Measurements from ENCODE around the gene ARHGAP18.
"Not testable (repeated sequence)": the region's sequence is repeated elsewhere in the genome, so short reads cannot be mapped to it uniquely, and the experiment has no call there.

Gene ARHGAP18

DNA sequence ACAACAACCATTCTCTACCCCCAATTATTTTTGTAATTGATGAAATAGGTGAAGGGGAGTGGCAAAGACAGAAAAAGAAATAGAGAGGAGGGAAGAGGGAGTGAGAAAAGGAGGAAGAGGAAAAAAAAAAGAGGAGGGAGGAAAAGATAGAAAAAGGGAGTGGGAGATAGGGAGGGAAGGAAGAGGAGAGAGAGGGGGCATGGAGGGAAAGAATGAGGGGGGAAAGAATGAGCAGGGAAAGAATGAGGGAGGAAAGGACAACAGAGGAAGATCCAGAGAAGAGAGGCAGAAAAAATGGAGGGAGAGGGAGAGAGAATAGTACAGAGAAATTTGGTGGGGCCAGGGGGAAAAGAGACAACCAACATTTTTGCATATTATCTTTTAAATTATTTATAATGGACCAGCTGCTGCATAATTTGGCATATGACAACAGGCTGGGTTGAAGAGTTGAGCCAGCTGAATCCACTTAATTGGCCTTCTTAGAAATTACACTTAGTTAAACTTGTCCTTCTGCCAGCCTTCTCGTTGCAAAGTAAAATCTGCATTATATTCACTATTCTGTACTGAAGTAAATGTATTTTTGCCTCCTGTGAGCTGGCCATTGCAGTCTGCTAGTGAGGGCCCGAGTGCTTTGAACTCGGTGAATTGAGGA, 101.0 kb downstream of the ARHGAP18 start:
- no peak for DNase-seq

- no peak for DNase-seq
Measured at GRCh38 chr6:129607581-129608186, 102.3 kb downstream of the ARHGAP18 start.

DNA sequence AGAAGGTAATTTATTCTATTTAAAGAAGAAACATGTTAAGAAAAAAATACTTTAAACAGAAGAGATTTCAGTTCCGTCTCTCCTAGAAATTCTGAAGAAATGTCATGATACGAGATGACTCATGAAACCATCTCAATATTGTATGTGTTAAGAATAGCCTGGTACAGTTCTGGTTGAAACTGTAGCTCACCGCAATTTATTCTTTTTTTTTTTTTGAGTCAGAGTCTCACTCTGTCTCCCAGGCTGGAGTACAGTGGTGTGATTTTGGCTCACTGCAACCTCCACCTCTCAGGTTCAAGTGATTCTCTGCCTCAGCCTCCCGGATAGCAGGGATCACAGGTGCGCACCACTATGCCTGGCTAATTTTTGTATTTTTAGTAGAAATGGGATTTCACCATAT, 103.3 kb downstream of the ARHGAP18 start:
- no peak for DNase-seq

DNA sequence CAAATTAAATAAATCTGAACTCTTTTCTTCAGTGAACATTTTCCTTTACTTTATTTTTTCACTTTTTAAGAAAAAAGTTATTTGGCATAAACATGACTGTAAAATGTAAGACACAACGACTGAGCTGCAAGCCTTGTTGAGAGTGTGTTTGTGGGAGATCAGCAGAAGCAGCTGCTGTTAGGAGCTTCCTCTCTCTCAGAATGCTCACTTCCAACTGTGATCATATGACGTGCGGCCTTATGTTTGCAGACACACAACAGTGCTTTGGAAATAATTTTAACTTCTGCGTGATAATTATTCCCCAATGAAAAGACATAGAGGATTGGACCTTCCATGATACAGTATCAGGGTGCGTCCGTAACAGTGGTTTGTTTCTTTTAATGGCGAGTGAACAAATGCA, 104.0 kb downstream of the ARHGAP18 start:
- no peak for DNase-seq

DNA sequence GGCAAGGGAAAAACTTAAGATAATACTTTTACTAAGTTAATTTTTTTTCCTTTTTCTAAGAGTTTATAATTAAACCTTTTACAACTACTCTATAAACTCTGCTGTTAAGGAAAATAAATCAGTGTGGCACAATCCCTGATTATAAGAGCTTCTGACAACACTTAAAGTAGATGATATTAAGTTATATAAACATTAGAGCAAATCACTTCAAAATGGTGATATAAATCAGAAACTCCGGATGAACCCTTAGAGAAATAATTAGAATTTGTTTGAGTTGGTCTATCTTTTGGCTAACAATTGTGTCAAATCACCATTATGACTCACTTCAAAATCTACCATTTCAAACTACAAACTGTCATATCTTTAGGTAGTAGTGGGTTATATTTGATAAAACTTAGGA, 104.9 kb downstream of the ARHGAP18 start:
- no peak for DNase-seq

DNA sequence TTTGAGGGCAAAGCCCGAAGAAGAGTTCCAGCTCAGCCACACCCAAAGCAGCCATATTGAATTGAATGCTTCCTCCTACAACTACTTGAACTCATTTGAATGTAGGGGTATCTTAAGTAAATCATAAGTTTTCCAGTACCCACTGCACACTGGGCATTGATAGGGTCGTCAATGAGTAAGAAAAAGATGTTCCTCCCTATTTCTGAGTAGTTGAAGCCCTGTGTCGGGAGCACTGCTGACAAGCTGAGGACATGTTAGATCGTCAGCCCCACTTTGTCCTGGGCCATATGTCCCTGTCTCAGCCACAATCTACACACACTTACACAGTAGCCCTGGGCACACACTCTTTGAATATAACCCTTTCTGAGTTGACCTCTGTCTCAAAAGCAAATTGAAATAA, 105.7 kb downstream of the ARHGAP18 start:
- DNase-seq = no peak

DNA sequence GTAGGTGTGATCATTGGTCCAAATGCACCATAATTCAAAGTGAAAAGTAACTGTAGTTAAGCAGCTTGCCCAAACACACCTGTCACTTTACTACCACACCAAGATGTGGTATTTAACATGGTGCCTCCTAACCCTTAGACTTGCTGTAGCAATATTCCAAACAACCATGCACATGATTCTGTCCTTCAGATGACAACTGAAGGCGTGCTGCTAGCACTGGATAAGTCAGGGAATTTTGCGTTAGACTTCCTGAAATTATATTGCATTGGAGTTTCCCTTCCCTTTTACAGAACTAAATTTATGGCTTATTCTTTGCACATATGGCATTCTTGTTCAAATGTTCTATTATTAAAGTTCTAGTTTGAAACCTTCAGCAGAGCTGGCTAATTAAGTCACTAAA, 106.2 kb downstream of the ARHGAP18 start:
- no peak for DNase-seq

DNA sequence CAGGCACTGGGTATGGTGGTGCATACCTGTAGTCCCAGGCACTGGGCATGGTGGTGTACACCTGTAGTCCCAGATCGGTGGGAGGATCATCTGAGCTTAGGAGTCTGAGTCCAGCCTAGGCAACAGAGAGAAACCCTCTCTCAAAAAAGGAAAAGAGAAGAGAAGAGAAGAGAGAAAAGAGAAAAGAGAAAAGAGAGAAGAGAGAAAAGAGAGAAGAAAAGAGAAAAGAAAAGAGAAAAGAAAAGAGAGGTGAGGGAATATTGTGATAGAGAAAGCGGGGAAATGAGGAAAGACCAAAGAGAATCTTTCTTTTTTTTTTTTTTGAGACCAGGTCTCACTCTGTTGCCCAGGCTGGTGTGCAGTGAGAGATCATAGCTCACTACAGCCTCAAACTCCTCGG, 108.7 kb downstream of the ARHGAP18 start:
- DNase-seq = no peak

- DNase-seq = no peak
Measured at GRCh38 chr6:129599467-129599866, 110.5 kb downstream of the ARHGAP18 start.

DNA sequence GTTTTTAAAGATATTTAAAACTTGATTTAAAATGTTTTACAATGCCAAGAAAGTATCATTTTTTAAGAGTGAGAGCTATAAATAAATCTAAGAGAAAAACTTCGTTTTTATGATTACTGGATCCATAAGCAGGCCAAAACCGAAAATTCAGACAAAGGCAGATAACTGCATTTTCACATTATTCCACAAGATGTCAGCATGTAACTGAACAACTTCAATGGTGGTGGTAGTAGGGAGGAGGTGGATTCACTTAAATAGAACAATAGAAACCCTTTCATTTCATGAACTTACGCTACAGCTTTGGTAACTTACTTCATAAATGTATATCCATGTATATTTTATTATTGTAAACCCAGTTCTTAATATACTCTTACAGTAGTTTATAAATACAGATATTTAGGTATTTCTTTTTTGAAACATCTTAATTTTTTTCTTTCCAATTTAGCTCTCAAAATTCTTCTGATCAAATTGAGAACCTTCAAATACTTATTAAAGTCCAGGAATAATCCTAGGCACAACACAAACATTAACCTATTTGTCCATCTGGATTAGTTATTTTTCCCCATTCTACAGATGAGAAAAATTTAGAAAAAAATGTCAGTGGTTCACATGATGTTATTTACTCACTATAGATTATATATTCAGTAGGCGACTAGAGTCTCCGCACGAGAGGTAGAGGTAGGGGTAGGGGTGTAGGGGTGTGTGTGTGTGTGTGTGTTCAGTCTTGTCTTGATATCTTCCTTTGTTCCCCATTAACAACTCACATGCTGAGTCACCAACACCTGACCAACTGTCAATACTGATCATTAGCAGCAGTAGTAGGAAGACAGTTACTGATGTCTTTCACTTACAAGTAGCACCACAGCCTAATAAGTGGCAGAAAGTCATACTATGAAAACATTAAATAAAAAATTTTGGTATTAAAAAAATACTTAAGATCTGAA, 111.5 kb downstream of the ARHGAP18 start:
- peak; percentile 45 for DNase-seq

DNA sequence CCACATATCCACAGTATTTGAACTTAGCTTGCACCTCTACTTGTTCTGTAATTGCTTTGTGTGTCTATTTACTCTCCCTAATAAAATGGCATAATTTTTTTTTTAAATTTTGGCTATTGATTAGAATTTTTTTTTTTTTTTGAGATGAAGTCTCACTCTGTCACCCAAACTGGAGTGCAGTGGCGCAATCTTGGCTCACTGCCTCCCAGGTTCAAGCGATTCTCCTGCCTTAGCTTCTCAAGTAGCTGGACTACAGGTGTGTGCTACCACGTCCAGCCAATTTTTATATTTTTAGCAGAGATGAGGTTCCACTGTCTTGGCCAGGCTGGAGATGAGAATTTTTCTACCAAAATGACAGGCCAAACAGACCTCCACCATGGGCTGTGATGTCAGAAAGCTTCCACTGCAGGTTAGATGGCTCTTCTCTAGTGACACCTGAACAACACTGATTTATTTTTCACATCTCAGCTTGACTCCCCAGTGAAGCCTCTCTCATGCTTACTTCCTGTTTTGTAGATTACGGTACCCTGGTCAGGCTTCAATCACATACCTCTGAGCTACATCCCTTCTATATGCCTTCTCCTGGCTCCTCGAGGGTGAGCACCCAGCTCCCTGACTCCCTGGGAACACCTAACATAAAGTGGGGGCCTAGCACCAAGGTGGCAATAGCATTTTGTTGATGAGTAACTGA, 112.8 kb downstream of the ARHGAP18 start:
- no peak for DNase-seq

- no peak for DNase-seq
Measured at GRCh38 chr6:129596522-129596921, 113.5 kb downstream of the ARHGAP18 start.

DNA sequence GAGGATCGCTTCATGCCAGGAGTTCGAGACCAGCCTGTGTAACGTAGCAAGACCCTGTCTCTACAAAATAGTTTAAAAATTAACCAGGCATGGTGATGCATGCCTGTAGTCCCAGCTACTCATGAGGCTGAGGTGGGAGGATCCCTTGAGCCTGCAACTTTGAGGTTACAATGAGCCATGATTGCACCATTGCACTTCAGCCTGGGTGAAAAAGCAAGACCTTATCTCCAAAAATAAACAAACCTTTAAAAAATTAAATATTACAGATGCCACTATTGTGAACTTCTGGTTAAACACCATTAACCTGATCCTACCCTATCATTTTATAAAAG, 116.8 kb downstream of the ARHGAP18 start:
- no peak for DNase-seq

GRCh38 chr6:129592516-129593232, 117.3 kb downstream of the ARHGAP18 start:
- no peak for DNase-seq

GRCh38 chr6:129590408-129591022, 119.5 kb downstream of the ARHGAP18 start:
- DNase-seq = peak; percentile 73

DNA sequence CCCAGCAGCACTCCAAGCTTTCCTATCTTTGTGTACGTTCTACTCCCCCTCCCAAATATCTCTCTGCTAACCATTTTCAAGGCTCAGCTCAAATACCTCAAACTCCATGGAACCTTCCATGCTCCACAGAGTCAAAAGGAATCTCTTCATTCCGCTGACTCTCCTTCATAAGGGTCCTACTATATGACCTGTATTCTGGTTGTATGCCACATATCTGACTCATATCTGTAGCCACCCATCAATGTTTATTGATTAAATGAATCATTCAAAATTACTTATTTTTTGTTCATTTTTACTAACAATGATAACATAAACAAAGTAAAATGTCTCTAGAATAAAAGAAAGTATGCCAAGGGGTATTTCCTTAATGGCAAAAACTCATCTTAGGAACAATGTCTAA, 123.2 kb downstream of the ARHGAP18 start:
- no peak for DNase-seq

GRCh38 chr6:129583866-129584265, 126.1 kb downstream of the ARHGAP18 start:
- no peak for DNase-seq

DNA sequence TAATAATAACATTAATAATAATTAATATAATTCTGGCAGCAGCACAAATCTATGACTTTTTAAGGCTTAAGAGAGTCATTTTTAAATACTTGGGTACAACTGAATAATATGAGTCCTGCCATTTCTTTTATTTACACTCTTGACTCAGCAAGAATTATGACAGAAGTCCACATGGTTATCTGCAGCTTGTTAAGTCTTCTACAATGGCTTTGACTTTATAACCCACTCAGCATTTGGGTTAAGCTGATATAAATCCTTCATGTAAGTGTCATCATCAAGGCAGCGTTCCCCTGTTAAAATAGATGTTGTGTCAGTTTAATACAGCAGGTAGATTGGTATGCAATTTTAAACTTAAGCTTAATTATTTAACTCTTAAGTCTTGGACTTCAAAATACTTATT, 131.7 kb downstream of the ARHGAP18 start:
- DNase-seq = no peak

- DNase-seq = no peak
Measured at GRCh38 chr6:129577691-129578090, 132.3 kb downstream of the ARHGAP18 start.

- no peak for DNase-seq
Measured at GRCh38 chr6:129576456-129576855, 133.5 kb downstream of the ARHGAP18 start.

DNA sequence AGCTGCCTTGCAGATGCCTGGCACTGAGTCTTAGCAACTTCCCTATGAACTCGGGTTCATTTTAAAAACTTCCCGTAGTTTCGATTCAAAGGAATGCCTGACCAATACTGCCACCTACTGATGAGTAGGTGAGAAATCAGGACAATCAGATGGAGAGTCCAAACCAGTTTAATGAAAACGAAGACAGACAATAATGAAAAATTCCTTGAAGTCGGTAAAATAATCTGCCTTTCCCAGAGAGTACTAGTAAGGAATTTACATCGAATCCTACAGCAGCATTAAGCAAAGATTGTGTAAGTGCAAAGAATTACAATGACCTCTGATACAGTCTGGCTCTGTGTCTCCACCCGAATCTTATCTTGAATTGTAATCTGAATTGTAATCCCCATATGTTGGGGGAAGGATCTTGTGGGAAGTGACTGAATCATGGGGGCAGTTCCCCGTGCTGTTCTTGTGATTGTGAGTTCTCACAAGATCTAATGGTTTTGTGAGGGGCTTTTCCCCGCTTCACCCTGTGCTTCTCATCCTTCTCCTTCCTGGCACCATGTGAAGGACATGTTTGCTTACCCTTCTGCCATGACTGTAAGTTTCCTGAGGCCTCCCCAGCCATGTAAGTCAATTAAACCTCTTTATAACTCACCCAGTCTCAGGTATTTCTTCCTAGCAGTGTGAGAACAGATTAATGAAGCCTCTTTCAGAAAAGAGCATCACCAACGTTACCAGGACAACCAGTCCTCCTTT, 134.4 kb downstream of the ARHGAP18 start:
- DNase-seq = peak; percentile 54

DNA sequence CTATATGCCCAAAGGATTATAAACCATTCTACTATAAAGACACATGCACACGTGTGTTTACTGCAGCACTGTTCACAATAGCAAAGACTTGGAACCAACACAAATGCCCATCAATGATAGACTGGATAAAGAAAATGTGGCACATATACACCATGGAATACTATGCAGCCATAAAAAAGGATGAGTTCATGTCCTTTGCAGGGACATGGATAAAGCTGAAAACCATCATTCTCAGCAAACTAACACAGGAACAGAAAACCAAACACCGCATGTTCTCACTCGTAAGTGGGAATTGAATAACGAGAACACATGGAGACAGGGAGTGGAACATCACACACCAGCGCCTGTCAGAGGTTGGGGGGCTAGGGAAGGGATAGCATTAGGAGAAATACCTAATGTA, 135.4 kb downstream of the ARHGAP18 start:
- not testable (repeated sequence) for DNase-seq
